ENCODE results near the gene HELB.

Gene HELB

GRCh38 chr12:66304296-66304900 lies 2.1 kb downstream of the HELB start:
- DNase-seq: no peak

GRCh38 chr12:66309606-66310005 lies 7.3 kb downstream of the HELB start:
- DNase-seq: no peak

GRCh38 chr12:66312189-66312588 lies 9.9 kb downstream of the HELB start:
- no peak for DNase-seq

- DNase-seq: no peak
Measured at GRCh38 chr12:66314278-66314677, 12.0 kb downstream of the HELB start.

- DNase-seq: no peak
Measured at GRCh38 chr12:66319266-66319954, 17.1 kb downstream of the HELB start.

GRCh38 chr12:66320996-66321395 lies 18.7 kb downstream of the HELB start:
- no peak for DNase-seq

- no peak for DNase-seq
Measured at GRCh38 chr12:66321435-66321834, 19.1 kb downstream of the HELB start.

GRCh38 chr12:66323017-66323416 lies 20.7 kb downstream of the HELB start:
- no peak for DNase-seq

- DNase-seq: no peak
Measured at GRCh38 chr12:66329941-66330340, 27.6 kb downstream of the HELB start.

- DNase-seq: no peak
Measured at GRCh38 chr12:66331016-66331415, 28.7 kb downstream of the HELB start.

- no peak for DNase-seq
Measured at GRCh38 chr12:66331814-66332213, 29.5 kb downstream of the HELB start.

- DNase-seq: no peak
Measured at GRCh38 chr12:66335746-66336145, 33.5 kb downstream of the HELB start.

- no peak for DNase-seq
Measured at GRCh38 chr12:66337381-66338010, 35.2 kb downstream of the HELB start.

GRCh38 chr12:66340131-66340530 lies 37.8 kb downstream of the HELB start:
- DNase-seq: no peak

- DNase-seq: no peak
Measured at GRCh38 chr12:66341126-66341525, 38.8 kb downstream of the HELB start.

- DNase-seq: no peak
Measured at GRCh38 chr12:66345212-66345611, 42.9 kb downstream of the HELB start.

- DNase-seq: no peak
Measured at GRCh38 chr12:66345956-66346355, 43.7 kb downstream of the HELB start.

- DNase-seq: no peak
Measured at GRCh38 chr12:66351301-66351700, 49.0 kb downstream of the HELB start.

- DNase-seq: no peak
Measured at GRCh38 chr12:66352197-66352596, 49.9 kb downstream of the HELB start.

- DNase-seq: no peak
Measured at GRCh38 chr12:66352899-66353298, 50.6 kb downstream of the HELB start.

GRCh38 chr12:66354291-66354690 lies 52.0 kb downstream of the HELB start:
- no peak for DNase-seq

- DNase-seq: no peak
Measured at GRCh38 chr12:66359300-66359699, 57.0 kb downstream of the HELB start.

- DNase-seq: no peak
Measured at GRCh38 chr12:66361703-66362102, 59.4 kb downstream of the HELB start.

- DNase-seq: no peak
Measured at GRCh38 chr12:66365718-66366490, 63.6 kb downstream of the HELB start.
